ENCODE measurements around the gene SPATS2. TPM values are rescaled to one million over a fixed set of nuclear protein-coding genes. Genes with fewer than 3 reads are reported as not detected.
"Not testable (repeated sequence)": the region's sequence is repeated elsewhere in the genome, so short reads cannot be mapped to it uniquely, and the experiment has no call there.

Gene SPATS2
- total RNA-seq, 1 experiment from 2014 or later = 43.1 TPM

- H3K27me3 ChIP-seq (replicated peaks; ENCODE audit: control insufficient read depth, insufficient read depth, low read length) = no peaks in the 10 kb centered on the region
- H3K27ac Mint-ChIP-seq (ENCODE audit: unreplicated experiment) = peak overlapping the region; percentile 77
- intact Hi-C loops (cut with micrococcal nuclease; ENCODE audit: unreplicated experiment) = loop anchor here (1.0 kb wide), 2 partner anchors 16 to 26 kb away; no protein-coding TSS in a partner anchor
Measured at GRCh38 chr12:49331380-49332222, 35.7 kb upstream of the SPATS2 start.

GRCh38 chr12:49332441-49332861, 34.8 kb upstream of the SPATS2 start:
- intact Hi-C loops (cut with micrococcal nuclease; ENCODE audit: unreplicated experiment) = no loop called here
- peak overlapping the region; percentile 77 for H3K27ac Mint-ChIP-seq (ENCODE audit: unreplicated experiment)
- no peak for DNase-seq
- H3K9me3 ChIP-seq = no peaks in the 10 kb centered on the region
- H3K27me3 ChIP-seq (replicated peaks; ENCODE audit: control insufficient read depth, insufficient read depth, low read length) = no peaks in the 10 kb centered on the region
- ChIA-PET POLR2A (interaction anchor here (1.0 to 2.7 kb wide), 3 partner anchors 9 to 15 kb away, joined by 3 to 30 read pairs (median 26); partner anchors contain the start of genes DNAJC22 and TROAP), CTCF (interaction anchor here (0.7 to 4.0 kb wide), 17 partner anchors 10 to 301 kb away, joined by 3 to 153 read pairs (median 19); partner anchors contain the start of genes DNAJC22, PRPH, SPATS2 and TROAP)
- H3K36me3 ChIP-seq (ENCODE audit: control insufficient read depth, insufficient read depth, low read length) = 0 out of 2 replicates have a peak, but pooled peaks cover 2% of the 10 kb centered on the region
- no TSS peak for BruUV-seq (replicated peaks)
- peak overlapping the region; percentile 18 for H3K4me3 Mint-ChIP-seq (ENCODE audit: unreplicated experiment)
- H3K4me3 ChIP-seq (ENCODE audit: low read depth, low read length) = no peak overlapping the region
- H3K9me3 Mint-ChIP-seq (ENCODE audit: unreplicated experiment) = no peaks in the 10 kb centered on the region
- TF ChIP-seq CTCF (IDR thresholded peaks at IDR 0.05; ENCODE audit: insufficient read depth in 1 of 2, low read depth in 1 of 2, low read length in 1 of 2, severe bottlenecking in 1 of 2, unreplicated experiment in 1 of 2) = no peak
- no peaks in the 10 kb centered on the region for H3K27me3 Mint-ChIP-seq (ENCODE audit: insufficient read depth, unreplicated experiment)
- peaks cover 27% of the 10 kb centered on the region for H3K4me1 ChIP-seq
- H3K4me1 Mint-ChIP-seq (ENCODE audit: low read depth, unreplicated experiment) = peaks cover 26% of the 10 kb centered on the region
- H3K36me3 Mint-ChIP-seq (ENCODE audit: insufficient read depth, unreplicated experiment) = peaks cover 26% of the 10 kb centered on the region

More at GRCh38 chr12:49331380-49332222, 35.7 kb upstream of the SPATS2 start:
- Histone ChIP-seq H3K4me1 (peaks cover 24% of the 10 kb centered on the region), H3K9me3 (no peaks in the 10 kb centered on the region), H3K36me3 (ENCODE audit: control insufficient read depth, insufficient read depth, low read length) (peaks cover 2% of the 10 kb centered on the region; the same call in 1 of the 2 replicates), H3K4me3 (ENCODE audit: low read depth, low read length) (no peak overlapping the region)
- H3K4me3 Mint-ChIP-seq (ENCODE audit: unreplicated experiment) = peak overlapping the region; percentile 18
- peaks cover 35% of the 10 kb centered on the region for H3K36me3 Mint-ChIP-seq (ENCODE audit: insufficient read depth, unreplicated experiment)
- ChIA-PET CTCF (interaction anchor here (0.5 to 4.0 kb wide), 36 partner anchors 9 to 464 kb away, joined by 3 to 153 read pairs (median 4); partner anchors contain the start of genes DNAJC22, PRPH, SPATS2 and TMBIM6), POLR2A (interaction anchor here (0.5 to 2.7 kb wide), 8 partner anchors 9 to 291 kb away, joined by 3 to 30 read pairs (median 4); partner anchors contain the start of genes DNAJC22, PRPF40B, SPATS2 and TROAP)
- peaks cover 24% of the 10 kb centered on the region for H3K4me1 Mint-ChIP-seq (ENCODE audit: low read depth, unreplicated experiment)
- DNase-seq = peak; percentile 84 to 86
- no peaks in the 10 kb centered on the region for H3K9me3 Mint-ChIP-seq (ENCODE audit: unreplicated experiment)
- peak; percentile 90 to 96 for TF ChIP-seq CTCF (IDR thresholded peaks at IDR 0.05; ENCODE audit: insufficient read depth in 1 of 2, low read depth in 1 of 2, low read length in 1 of 2, severe bottlenecking in 1 of 2, unreplicated experiment in 1 of 2)
- BruUV-seq (replicated peaks) = no TSS peak
- no peaks in the 10 kb centered on the region for H3K27me3 Mint-ChIP-seq (ENCODE audit: insufficient read depth, unreplicated experiment)

- TF ChIP-seq CTCF (IDR thresholded peaks at IDR 0.05; ENCODE audit: insufficient read depth in 1 of 2, low read depth in 1 of 2, low read length in 1 of 2, severe bottlenecking in 1 of 2, unreplicated experiment in 1 of 2) = no peak
- no peaks in the 10 kb centered on the region for H3K9me3 Mint-ChIP-seq (ENCODE audit: unreplicated experiment)
- H3K4me3 Mint-ChIP-seq (ENCODE audit: unreplicated experiment) = no peak overlapping the region
- intact Hi-C loops (cut with micrococcal nuclease; ENCODE audit: unreplicated experiment) = no loop called here
- CTCF ChIA-PET = interaction anchor here (1.2 to 4.0 kb wide), 4 partner anchors 9 to 172 kb away, joined by 3 to 153 read pairs (median 54); partner anchors contain the start of genes DNAJC22 and TROAP
- no peaks in the 10 kb centered on the region for H3K27me3 ChIP-seq (replicated peaks; ENCODE audit: control insufficient read depth, insufficient read depth, low read length)
- H3K27ac Mint-ChIP-seq (ENCODE audit: unreplicated experiment) = peak overlapping the region; percentile 77
- POLR2A ChIA-PET = interaction anchor here (2.7 kb wide), 1 partner anchor 14 kb away, joined by 30 read pairs; the partner anchor contains the start of gene DNAJC22
- peaks cover 21% of the 10 kb centered on the region for H3K36me3 Mint-ChIP-seq (ENCODE audit: insufficient read depth, unreplicated experiment)
- H3K4me1 Mint-ChIP-seq (ENCODE audit: low read depth, unreplicated experiment) = peaks cover 31% of the 10 kb centered on the region
- no peak overlapping the region for H3K4me3 ChIP-seq (ENCODE audit: low read depth, low read length)
- H3K9me3 ChIP-seq = no peaks in the 10 kb centered on the region
- no peaks in the 10 kb centered on the region for H3K27me3 Mint-ChIP-seq (ENCODE audit: insufficient read depth, unreplicated experiment)
- H3K36me3 ChIP-seq (ENCODE audit: control insufficient read depth, insufficient read depth, low read length) = 0 out of 2 replicates have a peak, but pooled peaks cover 2% of the 10 kb centered on the region
- DNase-seq = no peak
- peaks cover 27% of the 10 kb centered on the region for H3K4me1 ChIP-seq
- BruUV-seq (replicated peaks) = no TSS peak
Measured at GRCh38 chr12:49332891-49333371, 34.3 kb upstream of the SPATS2 start.

GRCh38 chr12:49333778-49334177, 33.5 kb upstream of the SPATS2 start:
- H3K4me3 Mint-ChIP-seq (ENCODE audit: unreplicated experiment); H3K27me3 ChIP-seq (replicated peaks; ENCODE audit: control insufficient read depth, insufficient read depth, low read length); H3K9me3 Mint-ChIP-seq (ENCODE audit: unreplicated experiment); BruUV-seq (replicated peaks); H3K4me3 ChIP-seq (ENCODE audit: low read depth, low read length); intact Hi-C loops (cut with micrococcal nuclease; ENCODE audit: unreplicated experiment); H3K27ac Mint-ChIP-seq (ENCODE audit: unreplicated experiment); H3K9me3 ChIP-seq; DNase-seq; H3K27me3 Mint-ChIP-seq (ENCODE audit: insufficient read depth, unreplicated experiment); H3K36me3 ChIP-seq (ENCODE audit: control insufficient read depth, insufficient read depth, low read length): not testable (repeated sequence)
- H3K4me1 ChIP-seq = peaks cover 27% of the 10 kb centered on the region
- Mint-ChIP-seq H3K36me3 (ENCODE audit: insufficient read depth, unreplicated experiment) (peaks cover 13% of the 10 kb centered on the region), H3K4me1 (ENCODE audit: low read depth, unreplicated experiment) (peaks cover 32% of the 10 kb centered on the region)
- CTCF ChIA-PET = interaction anchor here (0.6 to 4.0 kb wide), 2 partner anchors 13 to 51 kb away, joined by 3 to 153 read pairs; partner anchors contain the start of gene DNAJC22
- POLR2A ChIA-PET = interaction anchor here (0.7 kb wide), 1 partner anchor 11 kb away, joined by 11 read pairs; the partner anchor contains the start of gene TROAP
